ENCODE results near the gene VEGFB. TPM values are rescaled to one million over a fixed set of nuclear protein-coding genes. Genes with fewer than 3 reads are reported as not detected.

The VEGFB gene
- total RNA-seq, 2 experiments from 2014 or later, result 49.1 to 58.5 TPM

DNA sequence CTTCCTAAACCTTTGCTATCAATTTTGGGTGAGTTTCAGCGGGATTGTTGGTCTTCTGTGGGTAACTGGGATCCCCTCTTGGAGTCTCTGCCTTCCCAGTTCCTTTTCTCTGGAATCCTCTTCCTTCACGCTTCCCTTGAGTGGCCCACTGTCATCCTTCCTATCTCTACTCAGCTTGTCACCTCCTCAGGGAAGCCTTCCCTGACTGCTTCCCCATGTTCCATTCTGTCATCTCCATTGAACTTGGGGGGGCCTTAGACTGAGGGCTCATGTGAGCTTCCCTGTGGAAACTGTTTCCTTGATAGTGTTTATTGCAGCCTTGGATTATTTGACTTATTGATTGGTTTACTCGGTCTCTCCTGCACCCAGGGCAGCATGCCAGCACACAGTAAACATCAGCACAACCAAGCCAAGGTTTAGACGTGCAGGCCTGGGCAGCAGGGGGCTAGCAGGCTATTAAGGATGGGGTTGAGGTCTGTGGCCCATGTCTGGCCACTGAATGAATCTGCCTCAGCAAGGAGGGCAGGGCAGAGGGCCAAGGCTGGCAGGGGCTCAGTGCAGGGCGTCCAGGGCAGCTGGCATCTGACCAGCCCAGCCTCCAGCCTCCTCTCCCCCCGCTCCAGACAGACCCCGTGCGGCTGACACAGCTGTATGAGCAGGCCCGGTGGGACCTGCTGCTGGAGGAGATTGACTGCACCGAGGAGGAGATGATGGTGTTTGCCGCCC, 15.6 kb upstream of the VEGFB start:
- no peaks in the 10 kb centered on the region for H3K9me3 Mint-ChIP-seq

DNA sequence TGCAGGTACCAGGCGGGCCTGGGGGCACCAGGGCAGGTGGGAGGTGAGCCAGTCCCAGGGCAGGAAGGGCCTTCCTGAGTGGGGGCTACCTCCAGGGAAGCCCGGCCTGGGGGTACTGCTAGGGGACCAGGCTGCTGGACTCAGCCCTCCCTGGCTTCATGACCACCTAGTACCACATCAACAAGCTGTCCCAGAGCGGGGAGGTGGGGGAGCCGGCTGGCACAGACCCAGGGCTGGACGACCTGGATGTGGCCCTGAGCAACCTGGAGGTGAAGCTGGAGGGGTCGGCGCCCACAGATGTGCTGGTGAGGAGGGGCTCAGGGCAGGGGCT, 15.1 kb upstream of the VEGFB start:
- peaks cover 32% of the 10 kb centered on the region for H3K36me3 Mint-ChIP-seq (ENCODE audit: low read depth)
- H3K4me1 Mint-ChIP-seq, result peaks cover 8% of the 10 kb centered on the region
- H3K4me3 Mint-ChIP-seq, result no peak overlapping the region
- H3K27ac Mint-ChIP-seq, result no peak overlapping the region
- H3K27me3 Mint-ChIP-seq, result no peaks in the 10 kb centered on the region
- DNase-seq, result no peak
- ChIA-PET POLR2A (interaction anchor here (1.1 to 14.6 kb wide), 2 partner anchors 11 to 14 kb away, joined by 4 to 275 read pairs; partner anchors contain the start of gene FERMT3), CTCF (no interaction called here)
- no peaks in the 10 kb centered on the region for H3K9me3 Mint-ChIP-seq

More for the DNA sequence above, 15.6 kb upstream of the VEGFB start:
- CTCF ChIA-PET, result no interaction called here
- Mint-ChIP-seq H3K4me1 (peaks cover 6% of the 10 kb centered on the region), H3K4me3 (no peak overlapping the region), H3K27me3 (no peaks in the 10 kb centered on the region), H3K36me3 (ENCODE audit: low read depth) (peaks cover 37% of the 10 kb centered on the region), H3K27ac (no peak overlapping the region)
- DNase-seq, result no peak
- POLR2A ChIA-PET, result interaction anchor here (1.1 to 14.6 kb wide), 2 partner anchors 11 to 15 kb away, joined by 4 to 275 read pairs; partner anchors contain the start of gene FERMT3

DNA sequence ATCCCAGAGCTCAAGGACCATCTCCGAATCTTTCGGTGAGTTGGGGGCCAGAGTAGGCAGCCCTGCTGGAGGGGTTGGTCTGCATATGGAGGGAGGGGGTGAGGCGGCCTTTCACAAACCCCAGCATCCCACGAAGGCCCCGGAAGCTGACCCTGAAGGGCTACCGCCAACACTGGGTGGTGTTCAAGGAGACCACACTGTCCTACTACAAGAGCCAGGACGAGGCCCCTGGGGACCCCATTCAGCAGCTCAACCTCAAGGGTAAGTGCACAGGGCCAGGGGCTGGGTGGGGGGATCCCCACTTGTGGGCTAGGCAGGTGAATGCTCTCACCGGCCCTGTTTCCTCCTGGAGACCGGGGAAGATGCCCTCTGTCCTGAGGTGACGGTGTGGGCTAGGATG, 14.6 kb upstream of the VEGFB start:
- Mint-ChIP-seq H3K36me3 (ENCODE audit: low read depth) (peaks cover 32% of the 10 kb centered on the region), H3K27ac (no peak overlapping the region), H3K4me3 (no peak overlapping the region), H3K9me3 (no peaks in the 10 kb centered on the region), H3K27me3 (no peaks in the 10 kb centered on the region), H3K4me1 (peaks cover 10% of the 10 kb centered on the region)
- CTCF ChIA-PET, result no interaction called here
- no peak for DNase-seq
- POLR2A ChIA-PET, result interaction anchor here (14.6 kb wide), 1 partner anchor 12 kb away, joined by 275 read pairs; the partner anchor contains the start of gene FERMT3

DNA sequence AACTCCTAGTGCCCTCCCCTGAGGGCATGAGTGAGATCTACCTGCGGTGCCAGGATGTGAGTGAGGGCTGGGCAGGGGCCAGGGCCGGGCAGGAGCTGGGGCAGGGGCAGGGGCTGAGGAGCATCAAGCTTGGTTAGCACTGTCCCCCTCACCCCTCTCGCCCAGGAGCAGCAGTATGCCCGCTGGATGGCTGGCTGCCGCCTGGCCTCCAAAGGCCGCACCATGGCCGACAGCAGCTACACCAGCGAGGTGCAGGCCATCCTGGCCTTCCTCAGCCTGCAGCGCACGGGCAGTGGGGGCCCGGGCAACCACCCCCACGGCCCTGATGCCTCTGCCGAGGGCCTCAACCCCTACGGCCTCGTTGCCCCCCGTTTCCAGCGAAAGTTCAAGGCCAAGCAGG, 14.1 kb upstream of the VEGFB start:
- H3K4me3 Mint-ChIP-seq, result no peak overlapping the region
- ChIA-PET POLR2A (interaction anchor here (1.6 to 14.6 kb wide), 2 partner anchors 12 to 34 kb away, joined by 4 to 275 read pairs; partner anchors contain the start of genes FERMT3 and STIP1), CTCF (no interaction called here)

DNA sequence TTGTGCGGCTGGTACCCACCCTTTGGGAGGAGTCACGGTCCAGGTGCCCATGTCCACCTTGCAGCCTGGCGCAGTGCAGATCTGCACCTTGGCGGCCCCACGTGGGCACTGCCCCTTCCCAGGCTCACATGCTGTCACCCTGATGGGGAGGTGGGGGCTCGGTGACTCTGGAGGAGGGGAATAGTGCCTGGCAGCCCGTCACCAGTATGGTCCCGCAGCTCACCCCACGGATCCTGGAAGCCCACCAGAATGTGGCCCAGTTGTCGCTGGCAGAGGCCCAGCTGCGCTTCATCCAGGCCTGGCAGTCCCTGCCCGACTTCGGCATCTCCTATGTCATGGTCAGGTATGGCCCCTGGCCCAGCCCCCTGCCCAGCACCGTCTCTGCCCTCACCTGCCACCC, 13.6 kb upstream of the VEGFB start:
- H3K36me3 Mint-ChIP-seq (ENCODE audit: low read depth), result peaks cover 29% of the 10 kb centered on the region

More for the DNA sequence above, 14.1 kb upstream of the VEGFB start:
- no peaks in the 10 kb centered on the region for H3K9me3 Mint-ChIP-seq
- H3K27ac Mint-ChIP-seq, result no peak overlapping the region
- peaks cover 11% of the 10 kb centered on the region for H3K4me1 Mint-ChIP-seq
- H3K36me3 Mint-ChIP-seq (ENCODE audit: low read depth), result peaks cover 31% of the 10 kb centered on the region
- H3K27me3 Mint-ChIP-seq, result no peaks in the 10 kb centered on the region
- no peak for DNase-seq

DNA sequence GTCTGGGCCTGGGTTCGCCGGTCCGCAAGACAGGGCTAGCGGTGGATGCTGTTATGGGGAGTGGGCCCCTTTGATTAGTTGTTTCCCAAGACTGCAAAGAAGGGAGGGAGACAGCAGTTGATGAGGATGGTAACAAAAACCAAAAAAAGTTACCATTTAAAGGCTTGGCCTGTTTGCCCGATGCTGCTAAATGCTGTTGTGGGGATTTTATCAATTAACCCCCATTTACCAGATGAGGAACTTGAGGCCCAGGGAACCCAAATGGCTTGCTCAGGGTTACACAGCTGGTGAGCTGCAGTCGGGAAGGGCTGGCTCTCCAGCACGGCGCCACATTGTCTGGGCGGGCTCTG, 11.8 kb upstream of the VEGFB start:
- Mint-ChIP-seq H3K9me3 (no peaks in the 10 kb centered on the region), H3K4me1 (peaks cover 22% of the 10 kb centered on the region), H3K36me3 (ENCODE audit: low read depth) (peaks cover 27% of the 10 kb centered on the region), H3K4me3 (no peak overlapping the region), H3K27ac (no peak overlapping the region), H3K27me3 (no peaks in the 10 kb centered on the region)
- POLR2A ChIA-PET, result interaction anchor here (1.2 to 14.6 kb wide), 6 partner anchors 13 to 95 kb away, joined by 4 to 275 read pairs (median 10); partner anchors contain the start of genes FERMT3, FKBP2, PPP1R14B and PRDX5
- DNase-seq, result no peak
- CTCF ChIA-PET, result no interaction called here

More for the DNA sequence above, 13.6 kb upstream of the VEGFB start:
- DNase-seq, result no peak
- Mint-ChIP-seq H3K27me3 (no peaks in the 10 kb centered on the region), H3K9me3 (no peaks in the 10 kb centered on the region), H3K27ac (no peak overlapping the region), H3K4me3 (no peak overlapping the region), H3K4me1 (peaks cover 13% of the 10 kb centered on the region)
- ChIA-PET POLR2A (interaction anchor here (1.6 to 14.6 kb wide), 2 partner anchors 13 to 35 kb away, joined by 4 to 275 read pairs; partner anchors contain the start of genes FERMT3 and STIP1), CTCF (no interaction called here)

DNA sequence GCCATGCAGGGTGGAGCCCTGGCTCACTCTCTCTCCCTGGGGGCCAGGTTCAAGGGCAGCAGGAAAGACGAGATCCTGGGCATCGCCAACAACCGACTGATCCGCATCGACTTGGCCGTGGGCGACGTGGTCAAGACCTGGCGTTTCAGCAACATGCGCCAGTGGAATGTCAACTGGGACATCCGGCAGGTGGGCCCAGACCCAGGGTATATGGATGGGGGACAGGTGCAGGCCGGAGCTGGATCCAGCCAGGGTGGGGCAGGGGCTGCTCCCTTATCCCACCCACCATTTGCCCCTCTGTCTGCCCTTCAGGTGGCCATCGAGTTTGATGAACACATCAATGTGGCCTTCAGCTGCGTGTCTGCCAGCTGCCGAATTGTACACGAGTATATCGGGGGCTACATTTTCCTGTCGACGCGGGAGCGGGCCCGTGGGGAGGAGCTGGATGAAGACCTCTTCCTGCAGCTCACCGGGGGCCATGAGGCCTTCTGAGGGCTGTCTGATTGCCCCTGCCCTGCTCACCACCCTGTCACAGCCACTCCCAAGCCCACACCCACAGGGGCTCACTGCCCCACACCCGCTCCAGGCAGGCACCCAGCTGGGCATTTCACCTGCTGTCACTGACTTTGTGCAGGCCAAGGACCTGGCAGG, 11.3 kb upstream of the VEGFB start:
- no peaks in the 10 kb centered on the region for H3K27me3 Mint-ChIP-seq
- ChIA-PET POLR2A (interaction anchor here (0.9 to 14.6 kb wide), 12 partner anchors 8 to 117 kb away, joined by 3 to 275 read pairs (median 6); partner anchors contain the start of genes CCDC88B, FERMT3, FKBP2 and PPP1R14B), CTCF (interaction anchor here (0.9 to 1.4 kb wide), 3 partner anchors 9 to 27 kb away, joined by 3 to 4 read pairs (median 4); no protein-coding TSS in a partner anchor)
- no peaks in the 10 kb centered on the region for H3K9me3 Mint-ChIP-seq
- no peak overlapping the region for H3K4me3 Mint-ChIP-seq
- H3K4me1 Mint-ChIP-seq, result peaks cover 24% of the 10 kb centered on the region
- DNase-seq, result no peak
- peaks cover 24% of the 10 kb centered on the region for H3K36me3 Mint-ChIP-seq (ENCODE audit: low read depth)
- H3K27ac Mint-ChIP-seq, result no peak overlapping the region

DNA sequence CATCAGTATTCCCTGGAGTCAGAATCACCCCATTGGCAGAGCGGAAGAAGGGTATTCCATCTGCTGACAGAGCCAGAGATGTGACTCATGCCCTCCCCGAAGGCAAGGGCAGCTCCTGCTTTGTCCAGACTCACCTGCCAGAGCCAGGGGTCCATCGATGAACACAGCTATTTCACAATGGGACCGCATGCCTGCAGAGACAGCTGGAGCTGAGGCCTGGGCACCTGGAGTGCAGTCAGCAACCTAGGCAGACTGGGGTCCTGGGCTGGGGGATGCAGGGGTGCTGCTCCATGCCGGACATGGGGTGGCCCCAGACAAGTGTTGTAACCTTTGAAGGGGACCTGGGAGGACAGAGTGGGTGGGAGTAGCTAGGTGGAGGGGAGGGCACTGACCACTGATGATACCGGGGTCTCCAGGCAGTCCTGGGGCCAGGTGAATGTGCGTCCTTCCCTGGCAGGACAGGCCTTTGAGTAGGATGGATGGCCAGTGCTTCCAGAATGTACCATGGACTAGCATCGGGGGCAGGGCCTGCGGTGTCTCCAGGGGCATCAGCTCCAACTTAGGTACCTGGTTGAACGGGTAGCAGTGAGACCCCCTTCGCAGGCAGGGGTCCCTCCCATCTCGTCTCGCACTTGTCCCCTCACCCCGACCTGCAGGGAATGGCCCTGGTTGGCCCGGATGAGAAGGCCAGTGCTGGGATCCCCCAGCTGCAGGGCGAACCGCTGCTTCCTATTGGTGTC, 10.1 kb upstream of the VEGFB start:
- ChIA-PET POLR2A (interaction anchor here (0.8 to 14.6 kb wide), 18 partner anchors 8 to 116 kb away, joined by 3 to 275 read pairs (median 6); partner anchors contain the start of genes CCDC88B, FERMT3, FKBP2 and GPR137), CTCF (interaction anchor here (0.9 to 1.4 kb wide), 3 partner anchors 10 to 26 kb away, joined by 3 to 4 read pairs (median 4); no protein-coding TSS in a partner anchor)
- Mint-ChIP-seq H3K9me3 (no peaks in the 10 kb centered on the region), H3K4me3 (peak overlapping the region; percentile 88), H3K27ac (peak overlapping the region; percentile 58), H3K27me3 (no peaks in the 10 kb centered on the region), H3K4me1 (peaks cover 30% of the 10 kb centered on the region), H3K36me3 (ENCODE audit: low read depth) (peaks cover 17% of the 10 kb centered on the region)
- no peak for DNase-seq

DNA sequence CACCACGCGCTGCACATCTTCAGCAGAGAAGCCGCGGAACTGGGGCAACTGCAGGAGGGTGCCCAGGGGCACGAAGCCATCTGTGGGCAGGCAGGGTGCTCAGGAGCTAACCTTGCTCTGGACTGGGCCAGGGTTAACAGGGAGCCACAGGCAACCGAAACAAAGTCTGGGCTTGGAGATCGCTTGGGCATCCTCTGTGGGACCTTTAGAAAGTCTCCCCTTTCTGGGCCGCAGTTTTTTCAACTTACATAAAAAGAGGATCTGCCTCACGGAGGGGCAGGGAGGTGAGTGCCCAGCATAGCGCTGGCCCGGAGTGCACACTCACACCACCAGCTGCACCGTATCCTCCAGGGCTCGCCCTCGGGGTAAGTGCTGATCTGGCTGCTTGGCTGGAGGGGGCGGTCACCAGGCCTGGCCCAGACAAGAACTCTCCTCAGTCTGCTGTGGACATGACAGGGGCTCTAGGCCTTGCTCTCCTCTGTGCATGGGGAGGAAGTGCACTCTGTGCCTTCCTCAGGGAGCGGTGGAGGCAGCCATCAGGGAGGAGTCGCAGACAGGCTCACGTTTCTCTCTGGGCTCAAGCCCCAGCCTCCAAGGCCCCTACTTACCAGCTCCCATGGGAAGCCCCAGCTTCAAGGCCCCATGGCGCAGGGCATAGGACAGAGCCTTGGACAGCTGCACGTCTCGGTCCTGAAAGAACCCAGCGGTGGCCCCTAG, 9.3 kb upstream of the VEGFB start:
- Mint-ChIP-seq H3K4me3 (peak overlapping the region; percentile 88), H3K9me3 (no peaks in the 10 kb centered on the region), H3K27ac (peak overlapping the region; percentile 79), H3K27me3 (no peaks in the 10 kb centered on the region), H3K36me3 (ENCODE audit: low read depth) (peaks cover 18% of the 10 kb centered on the region), H3K4me1 (peaks cover 36% of the 10 kb centered on the region)
- CTCF ChIA-PET, result no interaction called here
- POLR2A ChIA-PET, result interaction anchor here (0.8 to 14.6 kb wide), 14 partner anchors 9 to 93 kb away, joined by 3 to 275 read pairs (median 10); partner anchors contain the start of genes FERMT3, FKBP2, GPR137 and PLCB3
- DNase-seq, result no peak

- Mint-ChIP-seq H3K27ac (peak within 1 kb of the TSS; percentile 79), H3K4me1 (peaks cover 40% of the 10 kb centered on the region), H3K27me3 (no peaks in the 10 kb centered on the region), H3K9me3 (no peaks in the 10 kb centered on the region), H3K4me3 (peak within 1 kb of the TSS; percentile 88), H3K36me3 (ENCODE audit: low read depth) (peaks cover 17% of the 10 kb centered on the region)
- DNase-seq, result peak; percentile 94
- ChIA-PET CTCF (interaction anchor here (0.9 to 5.1 kb wide), 9 partner anchors 14 to 92 kb away, joined by 3 to 40 read pairs (median 6); partner anchors contain the start of genes ESRRA, FERMT3, FKBP2 and PLCB3), POLR2A (interaction anchor here (0.6 to 14.6 kb wide), 19 partner anchors 8 to 1634 kb away, joined by 3 to 275 read pairs (median 8); partner anchors contain the start of genes ESRRA, FERMT3, FKBP2 and GPR137)
These were observed 8.5 kb upstream of the VEGFB start, which contains the start of the genes NUDT22 and TRPT1 for GRCh38 chr11:64225608-64226506. TSS of gene NUDT22 (plus strand) at chr11:64226274. CDS start at chr11:64226653, 379 bp downstream. TSS of gene TRPT1 (minus strand) at chr11:64226186. CDS start at chr11:64225860, 326 bp downstream.

DNA sequence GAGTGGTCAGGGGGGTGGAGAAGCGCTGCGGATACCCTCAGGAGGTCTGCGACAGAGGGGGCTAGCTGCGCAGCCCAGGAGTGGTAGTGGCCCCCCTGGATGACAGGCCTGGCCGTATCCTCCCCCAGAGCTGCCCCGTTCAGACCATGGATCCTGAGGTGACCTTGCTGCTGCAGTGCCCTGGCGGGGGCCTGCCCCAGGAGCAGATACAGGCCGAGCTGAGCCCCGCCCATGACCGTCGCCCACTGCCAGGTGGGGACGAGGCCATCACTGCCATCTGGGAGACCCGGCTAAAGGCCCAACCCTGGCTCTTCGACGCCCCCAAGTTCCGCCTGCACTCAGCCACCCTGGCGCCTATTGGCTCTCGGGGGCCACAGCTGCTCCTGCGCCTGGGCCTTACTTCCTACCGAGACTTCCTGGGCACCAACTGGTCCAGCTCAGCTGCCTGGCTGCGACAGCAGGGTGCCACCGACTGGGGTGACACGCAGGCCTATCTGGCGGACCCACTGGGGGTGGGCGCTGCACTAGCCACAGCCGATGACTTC, 7.8 kb upstream of the VEGFB start:
- CTCF ChIA-PET, result interaction anchor here (0.9 to 5.1 kb wide), 11 partner anchors 15 to 105 kb away, joined by 3 to 40 read pairs (median 6); partner anchors contain the start of genes ESRRA, FERMT3, FKBP2 and PLCB3
- peak overlapping the region; percentile 79 for H3K27ac Mint-ChIP-seq
- H3K4me1 Mint-ChIP-seq, result peaks cover 45% of the 10 kb centered on the region
- peak overlapping the region; percentile 88 for H3K4me3 Mint-ChIP-seq
- H3K36me3 Mint-ChIP-seq (ENCODE audit: low read depth), result peaks cover 17% of the 10 kb centered on the region
- POLR2A ChIA-PET, result interaction anchor here (0.6 to 14.6 kb wide), 16 partner anchors 11 to 1635 kb away, joined by 3 to 275 read pairs (median 9); partner anchors contain the start of genes ESRRA, FERMT3, FKBP2 and PPP1R14B
- H3K27me3 Mint-ChIP-seq, result no peaks in the 10 kb centered on the region
- peak; percentile 74 for DNase-seq
- no peaks in the 10 kb centered on the region for H3K9me3 Mint-ChIP-seq
